GM23338 (cell line): Measurements from ENCODE around the gene CNOT6L. TPM values are rescaled to one million over a fixed set of nuclear protein-coding genes. Genes with fewer than 3 reads are reported as not detected.
"Not testable (repeated sequence)": the region's sequence is repeated elsewhere in the genome, so short reads cannot be mapped to it uniquely, and the experiment has no call there.

Experiments used
- ATAC-seq: fragments of 200-7000 bp; cut with Tn5 transposase; 3 replicates; pipeline ENCODE4 v1.9.1; 2020
- DNase-seq: peaks from one replicate; pipeline ENCODE4 v3.0.0-alpha.2; 2015; ENCODE audit warnings: low spot score
- H2AFZ ChIP-seq: fragments of 200-600 bp; sonication (generic); 2 replicates; pipeline ENCODE4 v1.8.0; 2016; ENCODE audit warnings: antibody characterized with exemption, mild to moderate bottlenecking, moderate library complexity
- H3F3A ChIP-seq: fragments of 200-600 bp; sonication (generic); replicated peaks from 2 replicates; pipeline ENCODE4 v1.8.0; 2017; ENCODE audit warnings: antibody characterized with exemption, mixed run types, low read depth
- H3K27ac ChIP-seq: fragments of 200-600 bp; sonication (generic); 2 replicates; pipeline ENCODE4 v1.6.1; 2016; ENCODE audit warnings: low read depth
- H3K27me3 ChIP-seq: fragments of 200-600 bp; sonication (generic); 2 replicates; pipeline ENCODE4 v1.8.0; 2016; ENCODE audit warnings: mild to moderate bottlenecking, mixed run types, moderate library complexity; ENCODE audit not compliant: insufficient read depth
- H3K36me3 ChIP-seq: fragments of 200-600 bp; sonication (generic); 2 replicates; pipeline ENCODE4 v1.8.0; 2016; ENCODE audit warnings: mild to moderate bottlenecking; ENCODE audit not compliant: insufficient read depth
- H3K4me1 ChIP-seq: fragments of 200-600 bp; sonication (generic); 2 replicates; pipeline ENCODE4 v1.8.0; 2016; ENCODE audit warnings: mild to moderate bottlenecking, moderate library complexity; ENCODE audit not compliant: insufficient read depth
- H3K4me2 ChIP-seq: fragments of 200-600 bp; sonication (generic); 2 replicates; pipeline ENCODE4 v1.7.1; 2017; ENCODE audit warnings: mixed run types
- H3K4me3 ChIP-seq: fragments of 200-600 bp; sonication (generic); 2 replicates; pipeline ENCODE4 v1.6.1; 2016; ENCODE audit warnings: mixed run types
- H3K79me2 ChIP-seq: fragments of 200-600 bp; sonication (generic); replicated peaks from 2 replicates; pipeline ENCODE4 v1.8.0; 2017; ENCODE audit warnings: mild to moderate bottlenecking; ENCODE audit not compliant: insufficient read depth
- H3K9me2 ChIP-seq: fragments of 200-600 bp; sonication (generic); 2 replicates; pipeline ENCODE4 v1.8.0; 2017; ENCODE audit not compliant: insufficient read depth
- H4K20me1 ChIP-seq: fragments of 200-600 bp; sonication (generic); replicated peaks from 2 replicates; pipeline ENCODE4 v1.8.0; 2017; ENCODE audit warnings: mild to moderate bottlenecking; ENCODE audit not compliant: insufficient read depth
- H3K27ac Mint-ChIP-seq: 2 replicates; pipeline ENCODE4 v1.8.0; 2020; ENCODE audit warnings: inconsistent platforms, mild to moderate bottlenecking, moderate library complexity, mixed read lengths
- H3K27me3 Mint-ChIP-seq: 3 replicates; pipeline ENCODE4 v1.8.0; 2022; ENCODE audit warnings: low read depth, mild to moderate bottlenecking, moderate library complexity, mixed read lengths, inconsistent platforms; ENCODE audit not compliant: insufficient read depth, poor library complexity
- H3K36me3 Mint-ChIP-seq: 3 replicates; pipeline ENCODE4 v1.8.0; 2021; ENCODE audit warnings: low read depth, mild to moderate bottlenecking, inconsistent platforms, moderate library complexity, mixed read lengths
- H3K4me1 Mint-ChIP-seq: 3 replicates; pipeline ENCODE4 v1.8.0; 2020; ENCODE audit warnings: mild to moderate bottlenecking, inconsistent platforms, mixed read lengths
- H3K4me3 Mint-ChIP-seq: 3 replicates; pipeline ENCODE4 v1.8.0; 2021; ENCODE audit warnings: moderate library complexity, mild to moderate bottlenecking, inconsistent platforms, mixed read lengths
- H3K9me3 Mint-ChIP-seq: 3 replicates; pipeline ENCODE4 v1.8.0; 2020; ENCODE audit warnings: moderate library complexity, mild to moderate bottlenecking, inconsistent platforms, mixed read lengths
- CREB1 ChIP-seq: fragments of 250-450 bp; sonication (Bioruptor Pico); IDR thresholded peaks from 2 replicates; pipeline ENCODE4 v1.5.0; 2020; ENCODE audit warnings: low read depth, mild to moderate bottlenecking, moderate library complexity
- CTCF ChIP-seq, 2 experiments: fragments of 200-600 bp in 1 of 2; sonication (generic) in 1 of 2; conservative IDR thresholded peaks; 2 replicates each; pipeline versions ENCODE4 v1.5.1 to v1.6.1; 2016 to 2017; ENCODE audit warnings: antibody characterized with exemption in 2 of 2, low read depth in 2 of 2, mild to moderate bottlenecking in 2 of 2, moderate library complexity in 1 of 2
- ETS1 ChIP-seq: IDR thresholded peaks from 2 replicates; pipeline ENCODE4 v1.6.1; 2016; ENCODE audit warnings: antibody characterized with exemption
- EZH2 ChIP-seq: fragments of 200-600 bp; sonication (generic); IDR thresholded peaks from one replicate; pipeline ENCODE4 v1.8.0; 2017; ENCODE audit warnings: antibody characterized with exemption, mild to moderate bottlenecking, low read depth; ENCODE audit not compliant: unreplicated experiment
- EZH2phosphoT487 ChIP-seq: fragments of 200-600 bp; sonication (generic); IDR thresholded peaks from one replicate; pipeline ENCODE4 v1.8.1; 2018; ENCODE audit warnings: antibody characterized with exemption; ENCODE audit not compliant: unreplicated experiment
- JUNB ChIP-seq: IDR thresholded peaks from one replicate; pipeline ENCODE4 v1.6.1; 2016; ENCODE audit warnings: antibody characterized with exemption; ENCODE audit not compliant: unreplicated experiment
- NANOG ChIP-seq: IDR thresholded peaks from 2 replicates; pipeline ENCODE4 v1.6.1; 2016; ENCODE audit warnings: antibody characterized with exemption, borderline replicate concordance
- POLR2AphosphoS5 ChIP-seq: IDR thresholded peaks from 2 replicates; pipeline ENCODE4 v1.6.1; 2016; ENCODE audit warnings: antibody characterized with exemption, low read depth
- STAT1 ChIP-seq: IDR thresholded peaks from one replicate; pipeline ENCODE4 v1.6.1; 2016; ENCODE audit warnings: antibody characterized with exemption; ENCODE audit not compliant: unreplicated experiment
- ZNF114 ChIP-seq: fragments of 250-450 bp; sonication (Bioruptor Pico); IDR thresholded peaks from 2 replicates; pipeline ENCODE4 v1.5.0; 2020; ENCODE audit warnings: mild to moderate bottlenecking, moderate library complexity
- ZNF331 ChIP-seq: fragments of 250-450 bp; sonication (Bioruptor Pico); IDR thresholded peaks from 2 replicates; pipeline ENCODE4 v1.5.0; 2020; ENCODE audit warnings: low read depth, mild to moderate bottlenecking, moderate library complexity
- polyA plus RNA-seq: library from polyadenylated mRNA; unstranded; fragments of >200 nt; fragmentation: Nextera tagmentation; extraction: Ambion mirVana; gene quantifications from 2 replicates; pipeline ENCODE4 v1.2.1, GENCODE V29; 2016
- total RNA-seq: library from RNA; depleted of rRNA; stranded (reverse); fragments of >200 nt; shearing (Covaris generic); gene quantifications from 2 replicates; pipeline ENCODE4 v1.2.3, GENCODE V29; 2014
- TF ChIP-seq, protein P1 (sequence below): IDR thresholded peaks from one replicate; pipeline ENCODE4 v1.6.1; 2018; ENCODE audit warnings: antibody characterized with exemption; ENCODE audit not compliant: unreplicated experiment

The CNOT6L gene
- total and polyA plus RNA-seq, 2 experiments from 2014 or later = 3.2 to 13.9 TPM

- TF ChIP-seq, protein P1, sequence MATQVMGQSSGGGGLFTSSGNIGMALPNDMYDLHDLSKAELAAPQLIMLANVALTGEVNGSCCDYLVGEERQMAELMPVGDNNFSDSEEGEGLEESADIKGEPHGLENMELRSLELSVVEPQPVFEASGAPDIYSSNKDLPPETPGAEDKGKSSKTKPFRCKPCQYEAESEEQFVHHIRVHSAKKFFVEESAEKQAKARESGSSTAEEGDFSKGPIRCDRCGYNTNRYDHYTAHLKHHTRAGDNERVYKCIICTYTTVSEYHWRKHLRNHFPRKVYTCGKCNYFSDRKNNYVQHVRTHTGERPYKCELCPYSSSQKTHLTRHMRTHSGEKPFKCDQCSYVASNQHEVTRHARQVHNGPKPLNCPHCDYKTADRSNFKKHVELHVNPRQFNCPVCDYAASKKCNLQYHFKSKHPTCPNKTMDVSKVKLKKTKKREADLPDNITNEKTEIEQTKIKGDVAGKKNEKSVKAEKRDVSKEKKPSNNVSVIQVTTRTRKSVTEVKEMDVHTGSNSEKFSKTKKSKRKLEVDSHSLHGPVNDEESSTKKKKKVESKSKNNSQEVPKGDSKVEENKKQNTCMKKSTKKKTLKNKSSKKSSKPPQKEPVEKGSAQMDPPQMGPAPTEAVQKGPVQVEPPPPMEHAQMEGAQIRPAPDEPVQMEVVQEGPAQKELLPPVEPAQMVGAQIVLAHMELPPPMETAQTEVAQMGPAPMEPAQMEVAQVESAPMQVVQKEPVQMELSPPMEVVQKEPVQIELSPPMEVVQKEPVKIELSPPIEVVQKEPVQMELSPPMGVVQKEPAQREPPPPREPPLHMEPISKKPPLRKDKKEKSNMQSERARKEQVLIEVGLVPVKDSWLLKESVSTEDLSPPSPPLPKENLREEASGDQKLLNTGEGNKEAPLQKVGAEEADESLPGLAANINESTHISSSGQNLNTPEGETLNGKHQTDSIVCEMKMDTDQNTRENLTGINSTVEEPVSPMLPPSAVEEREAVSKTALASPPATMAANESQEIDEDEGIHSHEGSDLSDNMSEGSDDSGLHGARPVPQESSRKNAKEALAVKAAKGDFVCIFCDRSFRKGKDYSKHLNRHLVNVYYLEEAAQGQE = no peak
- TF ChIP-seq JUNB = no peak
- TF ChIP-seq EZH2 = no peak
- no peak for TF ChIP-seq POLR2AphosphoS5
- TF ChIP-seq ZNF331 = no peak
- no peak for TF ChIP-seq STAT1
- no peak for TF ChIP-seq NANOG
- TF ChIP-seq CTCF (conservative IDR thresholded peaks at IDR 0.05; ENCODE audit: low read depth in 2 of 2) = no peak
- no peak for TF ChIP-seq ETS1
- TF ChIP-seq EZH2phosphoT487 = no peak
- no peak for TF ChIP-seq CREB1 (CRISPR knock-in tag)
- no peak for TF ChIP-seq ZNF114 (CRISPR knock-in tag)
These were observed 46.1 kb upstream of the CNOT6L start (continued) for GRCh38 chr4:77865259-77865658.

DNA sequence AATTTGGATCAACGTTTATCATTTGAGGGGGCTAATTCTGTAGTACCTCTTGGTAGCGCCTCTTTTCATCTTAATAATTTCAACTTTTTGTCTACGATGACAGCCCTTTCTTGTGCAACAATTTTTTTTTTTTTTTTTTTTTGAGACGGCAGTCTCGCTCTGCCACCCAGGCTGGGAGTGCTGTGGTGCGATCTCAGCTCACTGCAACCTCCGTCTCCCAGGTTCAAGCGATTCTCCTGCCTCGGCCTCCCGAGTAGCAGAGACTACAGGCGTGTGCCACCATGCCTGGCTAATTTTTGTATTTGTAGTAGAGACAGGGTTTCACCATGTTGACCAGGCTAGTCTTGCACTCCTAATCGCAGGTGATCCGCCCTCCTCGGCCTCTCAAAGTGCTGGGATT lies 44.2 kb upstream of the CNOT6L start:
- not testable (repeated sequence) for DNase-seq, H3K27me3 Mint-ChIP-seq, H3K9me2 ChIP-seq, H4K20me1 ChIP-seq, H3F3A ChIP-seq, H3K27me3 ChIP-seq, H3K36me3 ChIP-seq, H3K9me3 Mint-ChIP-seq, H3K4me1 ChIP-seq
- Histone ChIP-seq H3K4me3 (peak overlapping the region; percentile 70), H3K4me2 (peak overlapping the region; percentile 77), H2AFZ (peak overlapping the region; percentile 28; the same call in 1 of the 2 replicates), H3K27ac (peak overlapping the region; percentile 97), H3K79me2 (peaks cover 48% of the 10 kb centered on the region)
- Mint-ChIP-seq H3K36me3 (peaks cover 17% of the 10 kb centered on the region), H3K4me3 (peak overlapping the region; percentile 93), H3K27ac (peak overlapping the region; percentile 99), H3K4me1 (peaks cover 17% of the 10 kb centered on the region)
- peak; percentile 10; the same call in 2 of the 3 replicates for ATAC-seq
